HL-60 (cell line): ENCODE results near the gene LGR6.

Experiments used
- DNase-seq, 2 experiments: peaks; one replicate each; pipeline ENCODE4 v3.0.0-alpha.2; 2010 to 2020; ENCODE audit warnings: low read depth in 1 of 2, low spot score in 1 of 2
- H3K27ac ChIP-seq: fragments of 250-450 bp; sonication (Bioruptor Pico); replicated peaks from 2 replicates; pipeline ENCODE4 v1.5.1; 2020; ENCODE audit warnings: mild to moderate bottlenecking, moderate library complexity
- H3K27me3 ChIP-seq: fragments of 250-450 bp; sonication (Bioruptor Pico); 2 replicates; pipeline ENCODE4 v1.5.1; 2021; ENCODE audit warnings: mild to moderate bottlenecking, moderate library complexity; ENCODE audit not compliant: insufficient read depth, poor library complexity, severe bottlenecking
- H3K4me3 ChIP-seq: replicated peaks from 2 replicates; pipeline ENCODE4 v1.5.1; 2011; ENCODE audit warnings: mild to moderate bottlenecking, control low read depth, low read length; ENCODE audit not compliant: insufficient read depth
- CTCF ChIP-seq: IDR thresholded peaks from one replicate; pipeline ENCODE4 v1.5.1; 2011; ENCODE audit warnings: low read length, control low read depth, inconsistent platforms; ENCODE audit not compliant: insufficient read depth
- GABPA ChIP-seq: IDR thresholded peaks from 2 replicates; pipeline ENCODE4 v1.6.1; 2012; ENCODE audit warnings: low read depth
- POLR2AphosphoS5 ChIP-seq: IDR thresholded peaks from 2 replicates; pipeline ENCODE4 v1.6.1; 2012; ENCODE audit warnings: low read depth
- REST ChIP-seq: IDR thresholded peaks from 2 replicates; pipeline ENCODE4 v1.6.1; 2012; ENCODE audit warnings: low read depth; ENCODE audit not compliant: insufficient replicate concordance
- SPI1 ChIP-seq: IDR thresholded peaks from 2 replicates; pipeline ENCODE4 v1.6.1; 2012; ENCODE audit warnings: low read depth, mild to moderate bottlenecking, borderline replicate concordance

Gene LGR6

GRCh38 chr1:202149566-202149965, 44.0 kb upstream of the LGR6 start:
- Histone ChIP-seq H3K27me3 (no peaks in the 10 kb centered on the region), H3K27ac (no peak overlapping the region), H3K4me3 (no peak overlapping the region)
- TF ChIP-seq GABPA (no peak), SPI1 (no peak), REST (no peak), POLR2AphosphoS5 (no peak), CTCF (no peak)
- no peak for DNase-seq

GRCh38 chr1:202150187-202150586, 43.4 kb upstream of the LGR6 start:
- no peak overlapping the region for H3K4me3 ChIP-seq

GRCh38 chr1:202150602-202151001, 43.0 kb upstream of the LGR6 start:
- TF ChIP-seq GABPA (no peak), SPI1 (0 out of 2 replicates have a peak, but pooled peaks have one; percentile 22), REST (no peak), POLR2AphosphoS5 (no peak; the same call in none of the 2 replicates)
- Histone ChIP-seq H3K27me3 (no peaks in the 10 kb centered on the region), H3K27ac (peak overlapping the region; percentile 14; the same call in 1 of the 2 replicates), H3K4me3 (no peak overlapping the region)
- no peak for DNase-seq

More at GRCh38 chr1:202150187-202150586, 43.4 kb upstream of the LGR6 start:
- TF ChIP-seq POLR2AphosphoS5 (no peak; the same call in 1 of the 2 replicates), SPI1 (no peak), REST (no peak), CTCF (no peak), GABPA (no peak)
- no peak overlapping the region for H3K27ac ChIP-seq
- no peaks in the 10 kb centered on the region for H3K27me3 ChIP-seq
- DNase-seq: no peak

- peak overlapping the region; percentile 14; the same call in 1 of the 2 replicates for H3K27ac ChIP-seq
- TF ChIP-seq REST (no peak), POLR2AphosphoS5 (no peak), CTCF (no peak)
These were observed 42.6 kb upstream of the LGR6 start for GRCh38 chr1:202151045-202151444.

More at GRCh38 chr1:202151045-202151444, 42.6 kb upstream of the LGR6 start:
- Histone ChIP-seq H3K4me3 (no peak overlapping the region), H3K27me3 (no peaks in the 10 kb centered on the region)
- no peak for DNase-seq
